GM18508 (cell line): Measurements from ENCODE around the gene AJM1.

Experiments
- ATAC-seq: cut with Tn5 transposase; IDR thresholded peaks from one replicate; pipeline ENCODE4 v1.9.1; 2021; ENCODE audit warnings: moderate number of reproducible peaks; ENCODE audit not compliant: insufficient read depth, unreplicated experiment

AJM1 gene

GRCh38 chr9:136807281-136808074 lies 34.8 kb upstream of the AJM1 start, which contains the start of gene RABL6:
Gene RABL6 (plus strand): TSS chr9:136807948. CDS start chr9:136808197, 249 bp downstream.
- ATAC-seq, result no peak

GRCh38 chr9:136808075-136808805 lies 34.0 kb upstream of the AJM1 start:
- ATAC-seq, result no peak

- ATAC-seq, result no peak
Measured at GRCh38 chr9:136808806-136809158, 33.5 kb upstream of the AJM1 start.

- ATAC-seq, result no peak
Measured at GRCh38 chr9:136814725-136815421, 27.4 kb upstream of the AJM1 start.

GRCh38 chr9:136815422-136815782 lies 26.9 kb upstream of the AJM1 start:
- no peak for ATAC-seq

- ATAC-seq, result no peak
Measured at GRCh38 chr9:136820971-136821825, 21.1 kb upstream of the AJM1 start.

- ATAC-seq, result no peak
Measured at GRCh38 chr9:136821826-136822544, 20.3 kb upstream of the AJM1 start.

- ATAC-seq, result no peak
Measured at GRCh38 chr9:136823136-136824046, 18.9 kb upstream of the AJM1 start.

- no peak for ATAC-seq
Measured at GRCh38 chr9:136824496-136825225, 17.6 kb upstream of the AJM1 start.

- ATAC-seq, result no peak
Measured at GRCh38 chr9:136825295-136826187, 16.7 kb upstream of the AJM1 start.

GRCh38 chr9:136826188-136826541 lies 16.1 kb upstream of the AJM1 start:
- ATAC-seq, result no peak

GRCh38 chr9:136826703-136827582 lies 15.3 kb upstream of the AJM1 start:
- ATAC-seq, result no peak

GRCh38 chr9:136827794-136828473 lies 14.3 kb upstream of the AJM1 start:
- no peak for ATAC-seq

GRCh38 chr9:136828474-136829140 lies 13.7 kb upstream of the AJM1 start:
- ATAC-seq, result no peak

GRCh38 chr9:136829412-136829811 lies 12.9 kb upstream of the AJM1 start:
- no peak for ATAC-seq
